GM04503 (cell line): ENCODE results near the gene THPO.

Source experiments
- DNase-seq: peaks from one replicate; pipeline ENCODE4 v3.0.0-alpha.2; 2012; ENCODE audit warnings: low read depth

THPO gene

DNA sequence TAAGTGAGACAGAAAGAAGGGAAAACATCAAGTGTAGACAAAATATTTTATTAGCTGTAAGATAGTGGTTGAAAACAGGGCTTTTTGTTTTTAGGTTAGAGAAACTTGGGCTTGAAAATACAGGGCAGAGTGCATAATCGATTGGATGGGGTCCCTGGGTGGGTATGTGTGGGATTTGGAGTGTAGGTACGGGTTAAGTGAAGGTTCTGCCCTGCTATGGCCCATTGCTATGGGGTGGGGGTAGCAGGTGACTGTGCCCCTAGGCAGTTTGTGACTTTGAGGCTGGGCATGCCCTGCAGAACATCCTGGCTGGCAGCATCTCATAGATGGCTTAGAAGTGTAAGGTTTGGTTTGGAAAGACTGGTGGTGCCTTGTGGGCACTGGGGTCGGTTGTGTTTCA is 44.3 kb downstream of the THPO start:
- no peak for DNase-seq

DNA sequence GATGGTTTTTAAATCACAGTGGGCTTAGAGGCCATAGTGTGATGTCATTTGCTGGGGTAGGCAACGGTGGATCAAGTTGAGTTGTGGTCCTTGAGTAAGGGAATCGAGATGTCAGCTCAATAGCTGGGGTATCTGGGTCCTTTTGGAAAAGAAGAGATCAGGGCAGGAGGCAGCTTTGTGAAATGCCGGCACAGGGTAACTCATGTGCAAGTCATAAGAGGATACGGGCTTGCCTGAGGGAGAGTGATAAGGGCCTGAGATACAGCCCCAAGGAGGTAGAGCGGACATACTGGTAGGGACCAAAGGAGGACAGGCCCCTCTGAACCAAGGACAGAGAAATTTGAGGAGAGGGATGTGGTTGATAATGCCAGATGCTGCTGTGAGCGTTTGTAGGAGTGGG is 44.8 kb downstream of the THPO start:
- DNase-seq, result no peak

DNA sequence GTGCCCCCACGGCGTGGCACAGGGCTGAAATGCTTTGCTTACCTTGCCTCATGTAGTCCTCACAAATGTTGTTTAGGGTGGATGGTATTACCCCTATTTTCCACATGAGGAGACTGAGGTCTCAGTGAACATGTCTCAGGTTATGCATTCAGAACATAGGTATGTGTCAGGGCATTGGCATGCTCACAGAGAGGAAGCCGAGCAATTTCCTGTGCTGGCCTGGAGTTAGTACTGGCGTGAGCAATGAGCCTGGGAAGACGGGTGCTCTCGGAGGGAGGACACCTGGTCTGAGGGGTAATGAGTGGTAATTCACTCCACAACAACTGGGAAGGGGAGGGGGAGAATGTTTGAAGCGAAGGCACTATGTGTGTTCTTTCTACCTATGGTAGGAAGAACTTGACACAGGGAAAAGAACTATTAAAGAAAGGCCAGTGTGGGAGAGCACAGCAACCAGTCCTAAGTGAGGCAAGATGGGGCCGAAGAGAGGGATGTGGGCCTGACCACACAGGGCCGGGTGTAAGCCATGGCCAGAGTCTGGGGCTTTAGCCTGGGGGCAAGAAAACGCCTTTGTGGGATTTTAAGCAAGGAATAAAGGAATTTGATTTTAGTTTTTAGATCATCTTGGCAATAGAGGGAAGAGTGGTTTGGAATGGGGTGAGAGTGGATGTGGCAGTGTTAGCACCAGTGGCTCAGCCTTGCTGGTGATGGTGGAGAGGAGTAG is 45.5 kb downstream of the THPO start:
- DNase-seq, result no peak

DNA sequence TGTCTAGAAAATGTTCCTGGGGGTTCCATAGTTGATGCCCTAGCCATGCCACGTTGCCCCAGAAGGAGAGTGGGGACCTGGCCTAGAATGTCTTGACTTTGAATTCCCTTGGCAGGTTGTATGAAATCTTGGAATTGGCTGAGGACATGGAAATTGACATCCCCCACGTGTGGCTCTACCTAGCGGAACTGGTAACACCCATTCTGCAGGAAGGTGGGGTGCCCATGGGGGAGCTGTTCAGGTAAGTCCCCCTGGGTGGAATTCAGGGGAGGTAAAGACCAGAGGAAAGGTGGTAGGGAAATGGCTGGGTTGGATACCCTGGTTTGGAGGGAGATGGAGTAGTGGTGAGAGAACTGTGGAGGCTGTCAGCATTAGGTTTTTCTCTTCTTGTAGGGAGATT is 49.5 kb downstream of the THPO start:
- DNase-seq, result no peak

DNA sequence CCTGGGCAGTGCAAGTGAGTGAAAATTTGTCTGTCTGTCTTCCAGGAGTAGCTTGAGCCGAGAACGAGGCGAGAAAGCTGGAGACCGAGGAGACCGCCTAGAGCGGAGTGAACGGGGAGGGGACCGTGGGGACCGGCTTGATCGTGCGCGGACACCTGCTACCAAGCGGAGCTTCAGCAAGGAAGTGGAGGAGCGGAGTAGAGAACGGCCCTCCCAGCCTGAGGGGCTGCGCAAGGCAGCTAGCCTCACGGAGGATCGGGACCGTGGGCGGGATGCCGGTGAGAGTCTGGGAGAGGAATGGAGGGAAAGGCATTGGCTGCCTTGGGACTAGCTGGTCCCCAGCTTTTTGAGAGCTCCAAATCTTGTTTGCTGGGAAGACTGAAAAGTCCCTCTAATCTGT is 50.8 kb downstream of the THPO start:
- no peak for DNase-seq

DNA sequence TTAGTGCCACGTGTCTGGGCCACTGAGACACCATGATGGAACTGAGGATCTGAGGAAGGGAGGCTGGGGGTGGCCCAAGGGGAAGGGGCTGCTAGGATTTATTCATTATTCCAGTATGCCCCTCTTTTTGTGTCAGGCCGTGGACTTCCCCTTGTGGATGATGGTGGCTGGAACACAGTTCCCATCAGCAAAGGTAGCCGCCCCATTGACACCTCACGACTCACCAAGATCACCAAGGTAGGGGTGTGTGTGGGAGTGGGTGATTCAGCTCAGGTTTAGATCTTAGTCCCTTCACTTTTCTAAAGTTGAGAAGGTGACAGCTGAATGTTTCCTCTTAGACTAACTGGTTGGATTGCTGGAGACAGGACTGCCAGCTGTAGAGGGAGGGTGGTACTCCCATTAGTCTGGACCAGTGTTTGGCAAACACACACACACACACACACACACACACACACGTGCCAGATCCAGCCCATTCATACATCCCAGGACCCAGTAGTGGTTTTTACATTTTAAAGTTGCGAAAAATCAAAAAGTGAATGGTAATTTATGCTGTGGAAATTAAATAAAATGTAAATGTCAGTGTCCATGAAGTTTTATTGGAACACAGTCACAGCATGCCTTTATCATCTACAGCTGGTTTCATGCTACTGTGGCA is 52.2 kb downstream of the THPO start:
- DNase-seq, result no peak

DNA sequence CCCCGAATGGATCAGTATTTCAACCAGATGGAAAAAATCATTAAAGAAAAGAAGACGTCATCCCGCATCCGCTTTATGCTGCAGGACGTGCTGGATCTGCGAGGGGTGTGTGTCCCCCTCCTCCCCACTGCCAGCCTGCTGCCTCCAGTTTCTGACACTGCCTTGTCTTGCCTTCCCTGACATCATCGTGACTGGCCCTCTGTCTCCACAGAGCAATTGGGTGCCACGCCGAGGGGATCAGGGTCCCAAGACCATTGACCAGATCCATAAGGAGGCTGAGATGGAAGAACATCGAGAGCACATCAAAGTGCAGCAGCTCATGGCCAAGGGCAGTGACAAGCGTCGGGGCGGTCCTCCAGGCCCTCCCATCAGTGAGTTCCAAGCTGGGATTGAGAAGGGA is 52.7 kb downstream of the THPO start:
- DNase-seq, result no peak

DNA sequence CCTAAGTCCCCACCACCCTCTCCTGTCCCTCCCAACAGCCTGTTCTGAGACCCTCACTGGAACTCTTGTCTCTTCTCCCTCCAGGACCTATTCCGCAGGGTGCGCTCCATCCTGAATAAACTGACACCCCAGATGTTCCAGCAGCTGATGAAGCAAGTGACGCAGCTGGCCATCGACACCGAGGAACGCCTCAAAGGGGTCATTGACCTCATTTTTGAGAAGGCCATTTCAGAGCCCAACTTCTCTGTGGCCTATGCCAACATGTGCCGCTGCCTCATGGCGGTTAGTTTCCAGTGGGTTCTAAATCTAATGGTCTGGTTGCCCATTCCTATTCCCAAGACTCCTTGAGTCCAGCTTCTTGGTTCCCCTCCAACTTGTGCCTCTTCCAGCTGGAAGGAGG is 54.3 kb downstream of the THPO start:
- no peak for DNase-seq

DNA sequence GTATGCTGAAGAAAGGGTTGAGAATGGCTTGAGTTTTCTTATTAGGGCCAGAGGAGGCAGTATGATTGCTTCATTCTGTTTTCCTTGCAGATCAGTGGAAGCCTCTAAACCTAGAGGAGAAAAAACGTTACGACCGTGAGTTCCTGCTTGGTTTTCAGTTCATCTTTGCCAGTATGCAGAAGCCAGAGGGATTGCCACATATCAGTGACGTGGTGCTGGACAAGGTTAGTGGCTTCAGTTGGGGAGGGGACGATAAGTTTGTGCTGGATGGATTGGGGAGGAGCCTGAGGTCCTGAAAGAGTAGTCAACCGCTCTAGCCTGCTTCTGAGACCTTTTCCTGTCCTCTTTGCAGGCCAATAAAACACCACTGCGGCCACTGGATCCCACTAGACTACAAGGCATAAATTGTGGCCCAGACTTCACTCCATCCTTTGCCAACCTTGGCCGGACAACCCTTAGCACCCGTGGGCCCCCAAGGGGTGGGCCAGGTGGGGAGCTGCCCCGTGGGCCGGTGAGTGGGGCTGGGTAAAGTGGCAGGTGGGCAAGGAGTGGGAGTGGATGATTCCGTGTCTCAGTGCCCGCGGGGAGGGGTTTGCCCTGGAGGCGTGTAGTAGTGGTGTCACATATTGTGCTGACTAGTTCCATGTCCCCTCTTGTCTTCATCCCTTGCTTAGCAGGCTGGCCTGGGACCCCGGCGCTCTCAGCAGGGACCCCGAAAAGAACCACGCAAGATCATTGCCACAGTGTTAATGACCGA is 55.1 kb downstream of the THPO start:
- DNase-seq, result no peak
